HUES48 (cell line): ENCODE measurements around the gene NEIL3.

ENCODE experiments used
- H3K27ac ChIP-seq: one replicate; pipeline ENCODE4 v1.7.0; 2013; ENCODE audit warnings: low read depth, low read length, inconsistent platforms
- H3K27me3 ChIP-seq: 2 replicates; pipeline ENCODE4 v1.6.1; 2013; ENCODE audit warnings: mild to moderate bottlenecking, low read length; ENCODE audit not compliant: control insufficient read depth, insufficient read depth
- H3K36me3 ChIP-seq: 2 replicates; pipeline ENCODE4 v1.6.1; 2013; ENCODE audit warnings: low read length; ENCODE audit not compliant: control insufficient read depth, insufficient read depth
- H3K4me1 ChIP-seq: 2 replicates; pipeline ENCODE4 v1.6.1; 2013; ENCODE audit warnings: mild to moderate bottlenecking, low read length; ENCODE audit not compliant: control insufficient read depth, insufficient read depth
- H3K4me3 ChIP-seq: 2 replicates; pipeline ENCODE4 v1.5.1; 2013; ENCODE audit warnings: mild to moderate bottlenecking, low read depth, low read length
- H3K9ac ChIP-seq: 2 replicates; pipeline ENCODE4 v1.6.1; 2013; ENCODE audit warnings: mild to moderate bottlenecking, low read depth, low read length, moderate library complexity
- H3K9me3 ChIP-seq: 2 replicates; pipeline ENCODE4 v1.6.1; 2013; ENCODE audit warnings: low read length; ENCODE audit not compliant: control insufficient read depth, insufficient read depth

The NEIL3 gene

DNA sequence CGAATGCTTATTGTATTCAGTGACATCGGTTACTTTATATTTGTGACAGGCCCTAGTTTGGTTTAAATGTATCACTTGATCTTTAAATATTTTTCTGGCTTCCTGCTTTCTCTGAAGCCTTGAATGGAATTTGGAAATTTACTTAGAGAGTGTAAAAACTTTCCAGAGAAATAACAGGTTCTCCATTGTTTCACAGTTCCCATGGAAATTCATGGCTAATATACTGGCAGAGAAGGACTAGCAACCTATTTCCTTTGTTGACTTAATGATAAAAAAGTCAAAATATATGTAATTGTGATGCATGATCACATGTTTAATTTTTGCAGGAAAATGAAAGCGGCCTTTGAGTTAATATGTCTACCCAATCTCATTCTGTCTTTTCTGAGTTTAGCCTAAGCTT lies 13.2 kb downstream of the NEIL3 start:
- Histone ChIP-seq H3K36me3 (peaks cover 17% of the 10 kb centered on the region; the same call in 1 of the 2 replicates), H3K4me1 (no peaks in the 10 kb centered on the region), H3K9me3 (no peaks in the 10 kb centered on the region), H3K27ac (no peak overlapping the region), H3K4me3 (no peak overlapping the region), H3K9ac (no peak overlapping the region), H3K27me3 (no peaks in the 10 kb centered on the region)

DNA sequence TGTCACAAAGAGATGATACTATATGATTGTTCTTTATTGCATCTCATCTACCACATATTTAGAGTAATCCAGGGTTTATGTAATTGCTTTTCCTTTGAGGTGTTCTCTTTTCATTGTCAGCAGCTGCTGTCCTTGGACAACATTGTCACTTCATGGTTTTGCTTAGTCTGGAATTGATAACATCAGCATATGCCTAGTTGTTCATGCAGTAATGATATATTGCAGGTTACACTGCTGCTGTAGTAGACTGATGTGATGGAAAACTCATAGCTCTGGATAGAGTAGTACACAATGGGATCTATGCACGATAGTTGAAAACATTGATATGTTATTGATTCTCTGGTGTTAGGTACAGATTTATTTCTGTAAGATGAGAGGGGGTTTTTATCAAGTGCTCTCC lies 13.7 kb downstream of the NEIL3 start:
- H3K4me1 ChIP-seq = no peaks in the 10 kb centered on the region
- H3K36me3 ChIP-seq = peaks cover 20% of the 10 kb centered on the region; the same call in 1 of the 2 replicates
- H3K27ac ChIP-seq = no peak overlapping the region

DNA sequence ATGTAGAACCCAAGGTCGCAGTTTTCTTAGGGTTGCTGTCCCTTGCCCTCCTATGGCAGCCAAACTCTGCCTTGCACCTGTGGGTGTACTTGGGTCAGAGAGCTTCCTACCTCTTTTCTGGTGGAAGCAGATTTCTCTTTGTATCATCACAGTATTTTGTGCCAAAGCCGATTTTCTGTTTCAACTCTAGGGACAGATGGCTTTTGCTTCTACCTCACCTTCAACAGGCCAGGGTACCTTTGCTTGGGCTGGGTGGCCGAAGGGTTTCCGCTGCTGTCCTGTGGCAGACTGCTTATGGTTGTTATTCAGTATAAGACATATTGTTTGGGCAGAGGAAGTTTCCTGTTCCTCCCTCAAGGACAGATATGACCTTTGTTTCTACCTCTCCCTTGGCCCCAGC lies 22.4 kb downstream of the NEIL3 start:
- no peak overlapping the region for H3K27ac ChIP-seq
- H3K4me3 ChIP-seq = no peak overlapping the region
- H3K27me3 ChIP-seq = no peaks in the 10 kb centered on the region
- H3K9ac ChIP-seq = no peak overlapping the region
- H3K4me1 ChIP-seq = no peaks in the 10 kb centered on the region
- peaks cover 17% of the 10 kb centered on the region for H3K36me3 ChIP-seq
- 0 out of 2 replicates have a peak, but pooled peaks cover 5% of the 10 kb centered on the region for H3K9me3 ChIP-seq

More for the DNA sequence above, 13.7 kb downstream of the NEIL3 start:
- no peak overlapping the region for H3K4me3 ChIP-seq
- H3K27me3 ChIP-seq = no peaks in the 10 kb centered on the region
- H3K9ac ChIP-seq = no peak overlapping the region
- no peaks in the 10 kb centered on the region for H3K9me3 ChIP-seq

DNA sequence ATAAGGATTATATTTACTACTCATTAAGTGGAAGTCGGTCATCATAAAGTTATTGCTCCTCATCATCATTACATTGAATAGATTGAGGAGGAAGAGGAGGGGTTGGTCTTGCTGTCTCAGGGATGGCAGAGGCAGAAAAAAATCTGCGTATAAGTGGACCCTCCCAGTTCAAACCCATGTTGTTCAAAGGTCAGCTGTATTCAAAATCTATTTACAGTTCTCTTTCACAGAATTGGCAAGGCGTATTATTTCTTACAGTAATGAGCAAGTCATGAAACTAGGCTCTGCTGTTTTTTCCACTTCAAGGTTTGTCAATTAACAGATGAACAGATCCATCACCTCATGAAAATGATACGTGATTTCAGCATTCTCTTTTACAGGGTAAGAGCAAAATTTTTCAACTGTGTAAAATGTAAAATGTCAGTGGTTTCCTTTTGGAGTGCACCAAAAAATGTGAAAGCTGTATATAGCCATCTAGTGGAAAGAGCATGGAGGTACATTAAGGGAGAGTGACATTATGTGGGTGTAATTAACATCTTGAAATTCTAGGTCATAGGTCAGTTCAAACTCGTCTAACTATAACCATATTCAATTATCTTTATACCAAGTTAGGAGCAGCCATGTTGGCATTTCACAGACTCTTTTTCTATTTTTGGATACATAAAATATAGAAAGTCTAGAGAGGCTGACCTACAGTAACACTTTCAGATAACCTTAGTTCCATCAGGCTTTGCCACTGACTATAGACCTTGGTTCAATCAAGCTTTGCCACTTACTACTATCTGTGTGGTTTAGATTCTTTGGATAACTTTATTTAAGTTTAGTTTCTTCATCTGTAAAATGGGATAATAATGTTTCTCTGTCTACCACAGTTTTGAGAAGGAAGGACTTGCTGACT lies 30.1 kb downstream of the NEIL3 start:
- H3K27me3 ChIP-seq = no peaks in the 10 kb centered on the region
- H3K4me1 ChIP-seq = no peaks in the 10 kb centered on the region
- H3K4me3 ChIP-seq = no peak overlapping the region
- no peaks in the 10 kb centered on the region for H3K9me3 ChIP-seq
- no peak overlapping the region for H3K9ac ChIP-seq
- no peak overlapping the region for H3K27ac ChIP-seq
- peaks cover 24% of the 10 kb centered on the region for H3K36me3 ChIP-seq

DNA sequence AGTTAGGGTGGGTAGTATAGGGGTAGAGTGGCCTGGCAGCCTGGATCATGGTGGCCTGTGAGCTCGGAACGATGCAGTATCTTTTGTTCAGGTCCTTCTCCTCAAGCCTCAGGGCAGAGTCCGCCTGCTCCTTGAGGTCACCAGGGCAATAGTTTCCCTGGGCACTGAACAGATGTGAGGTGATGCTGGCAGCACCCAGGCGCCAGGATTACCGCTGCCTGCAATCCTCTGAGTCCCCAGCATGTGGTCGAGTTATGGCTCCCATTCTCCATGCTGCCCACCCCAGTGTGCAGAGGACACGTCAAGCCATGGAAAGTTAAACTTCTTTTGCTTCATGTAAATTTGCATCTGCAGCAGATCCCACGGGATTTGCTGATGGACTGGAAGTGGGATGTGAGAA lies 38.7 kb downstream of the NEIL3 start:
- Histone ChIP-seq H3K27ac (no peak overlapping the region), H3K36me3 (peaks cover 9% of the 10 kb centered on the region)

DNA sequence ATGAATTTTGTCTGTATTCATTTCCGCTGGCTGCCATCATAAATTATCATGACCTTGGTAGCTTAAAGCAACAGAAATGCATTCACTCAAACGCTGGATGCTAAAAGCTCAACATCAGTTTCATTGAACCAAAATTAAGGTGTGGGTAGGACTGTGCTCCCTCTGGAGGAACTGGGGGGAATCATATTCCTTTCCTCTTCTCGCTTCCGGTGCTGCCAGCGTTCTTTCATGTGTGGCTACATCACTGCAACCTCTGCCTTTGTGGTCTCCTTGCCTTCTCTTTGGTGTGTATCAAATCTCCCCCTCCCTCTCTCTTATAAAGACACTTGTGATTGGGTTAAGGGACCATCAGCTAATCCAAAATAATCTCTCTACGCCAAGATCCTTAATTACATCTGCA lies 39.5 kb downstream of the NEIL3 start:
- Histone ChIP-seq H3K9ac (no peak overlapping the region), H3K27me3 (no peaks in the 10 kb centered on the region), H3K4me1 (no peaks in the 10 kb centered on the region), H3K9me3 (no peaks in the 10 kb centered on the region), H3K27ac (no peak overlapping the region), H3K4me3 (no peak overlapping the region), H3K36me3 (peaks cover 12% of the 10 kb centered on the region)

More for the DNA sequence above, 38.7 kb downstream of the NEIL3 start:
- no peak overlapping the region for H3K4me3 ChIP-seq
- no peaks in the 10 kb centered on the region for H3K9me3 ChIP-seq
- H3K9ac ChIP-seq = no peak overlapping the region
- no peaks in the 10 kb centered on the region for H3K4me1 ChIP-seq
- no peaks in the 10 kb centered on the region for H3K27me3 ChIP-seq

DNA sequence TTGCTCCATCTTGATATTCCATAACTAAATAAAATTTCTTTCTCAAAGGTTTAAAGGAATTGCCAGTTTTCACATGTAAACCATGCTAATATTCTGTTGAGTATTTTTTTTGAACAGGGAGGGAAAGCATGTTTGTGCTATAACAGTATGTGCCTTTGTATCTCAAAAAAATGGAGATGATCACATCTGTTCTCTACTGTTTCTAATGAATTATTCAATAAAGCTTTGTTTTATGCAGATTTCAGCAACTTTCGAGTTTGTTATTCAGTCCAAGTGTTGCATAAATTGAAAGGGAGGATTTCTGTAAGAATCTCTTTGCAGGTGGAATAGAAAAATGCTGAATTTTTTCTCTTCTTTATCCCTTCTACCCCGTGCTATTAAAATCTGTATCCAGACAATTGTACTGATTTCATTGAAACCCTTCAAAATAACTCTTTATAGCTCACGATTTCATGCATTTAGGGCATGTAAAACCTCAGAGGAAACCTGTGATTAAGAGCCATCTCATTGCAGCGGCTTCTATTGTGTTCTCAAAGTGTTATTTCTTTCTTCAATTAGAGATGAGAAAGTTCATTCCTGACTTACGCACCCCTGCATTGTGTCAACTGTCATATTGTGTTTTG lies 42.1 kb downstream of the NEIL3 start:
- Histone ChIP-seq H3K36me3 (peaks cover 6% of the 10 kb centered on the region), H3K9ac (no peak overlapping the region), H3K27ac (no peak overlapping the region), H3K27me3 (no peaks in the 10 kb centered on the region), H3K4me3 (no peak overlapping the region), H3K4me1 (no peaks in the 10 kb centered on the region), H3K9me3 (no peaks in the 10 kb centered on the region)

DNA sequence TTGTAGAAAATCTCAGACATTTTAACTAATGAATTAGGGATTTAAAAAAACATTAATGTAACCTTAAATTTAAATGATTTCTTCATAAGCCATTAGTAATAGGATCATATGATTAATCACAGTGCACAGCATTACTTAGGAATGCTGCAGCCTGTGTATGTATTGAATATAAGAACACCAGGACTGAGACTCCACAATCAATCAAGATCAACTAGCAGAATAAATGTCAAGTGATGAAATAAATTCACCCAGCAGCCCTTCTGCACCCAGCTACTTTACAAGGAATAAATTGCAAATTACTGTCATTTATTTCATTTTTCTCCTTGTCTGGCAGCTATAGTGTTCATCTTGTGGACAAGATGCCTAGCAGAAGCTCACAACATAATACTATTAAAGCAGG lies 46.5 kb downstream of the NEIL3 start:
- no peak overlapping the region for H3K9ac ChIP-seq
- no peaks in the 10 kb centered on the region for H3K27me3 ChIP-seq
- no peaks in the 10 kb centered on the region for H3K4me1 ChIP-seq
- no peak overlapping the region for H3K4me3 ChIP-seq
- no peaks in the 10 kb centered on the region for H3K9me3 ChIP-seq
- no peak overlapping the region for H3K27ac ChIP-seq
- peaks cover 11% of the 10 kb centered on the region for H3K36me3 ChIP-seq

DNA sequence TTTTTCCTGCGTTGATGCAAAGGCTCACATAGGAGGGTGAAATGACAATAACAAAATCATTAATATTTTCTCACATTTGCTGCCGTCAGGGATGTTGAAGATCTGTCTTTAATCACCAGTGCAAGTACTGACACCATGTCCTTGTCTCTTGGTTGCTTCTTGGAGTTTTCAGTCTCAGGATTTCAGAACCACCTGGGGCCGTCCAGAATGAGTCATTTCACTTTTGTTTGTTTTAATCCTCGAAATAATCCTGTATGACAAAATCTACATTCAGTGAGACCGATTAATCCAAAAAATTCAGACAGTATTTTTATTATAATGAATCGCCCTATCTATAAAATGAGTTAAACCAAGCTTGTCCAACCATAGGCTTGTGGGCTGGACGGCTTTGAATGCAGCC lies 47.2 kb downstream of the NEIL3 start:
- no peak overlapping the region for H3K27ac ChIP-seq
- no peaks in the 10 kb centered on the region for H3K27me3 ChIP-seq
- peaks cover 11% of the 10 kb centered on the region for H3K36me3 ChIP-seq
- no peak overlapping the region for H3K4me3 ChIP-seq
- no peak overlapping the region for H3K9ac ChIP-seq
- no peaks in the 10 kb centered on the region for H3K4me1 ChIP-seq
- H3K9me3 ChIP-seq = no peaks in the 10 kb centered on the region

DNA sequence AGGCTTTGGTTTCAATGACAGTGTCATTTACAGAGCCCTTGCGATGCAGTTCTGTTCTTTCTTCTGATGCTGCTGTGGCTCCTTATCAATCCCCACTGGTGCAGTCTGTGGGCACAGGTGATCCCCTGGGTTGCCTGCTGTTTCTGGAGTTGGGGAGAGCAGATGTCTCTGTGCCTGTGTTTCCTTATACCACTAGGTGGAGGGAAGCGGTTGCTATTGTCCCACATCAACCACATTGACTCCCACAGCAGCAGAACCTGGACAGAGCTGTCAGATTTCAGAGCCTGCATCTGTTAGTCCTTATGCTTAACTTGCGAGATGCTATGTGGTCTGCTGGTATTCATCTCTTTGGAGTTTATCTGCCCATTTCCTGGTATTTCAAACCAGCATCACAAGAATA lies 57.7 kb downstream of the NEIL3 start:
- no peak overlapping the region for H3K27ac ChIP-seq
- H3K4me3 ChIP-seq = no peak overlapping the region
- no peaks in the 10 kb centered on the region for H3K9me3 ChIP-seq
- no peaks in the 10 kb centered on the region for H3K4me1 ChIP-seq
- H3K27me3 ChIP-seq = no peaks in the 10 kb centered on the region
- no peak overlapping the region for H3K9ac ChIP-seq
- peaks cover 5% of the 10 kb centered on the region; the same call in 1 of the 2 replicates for H3K36me3 ChIP-seq

DNA sequence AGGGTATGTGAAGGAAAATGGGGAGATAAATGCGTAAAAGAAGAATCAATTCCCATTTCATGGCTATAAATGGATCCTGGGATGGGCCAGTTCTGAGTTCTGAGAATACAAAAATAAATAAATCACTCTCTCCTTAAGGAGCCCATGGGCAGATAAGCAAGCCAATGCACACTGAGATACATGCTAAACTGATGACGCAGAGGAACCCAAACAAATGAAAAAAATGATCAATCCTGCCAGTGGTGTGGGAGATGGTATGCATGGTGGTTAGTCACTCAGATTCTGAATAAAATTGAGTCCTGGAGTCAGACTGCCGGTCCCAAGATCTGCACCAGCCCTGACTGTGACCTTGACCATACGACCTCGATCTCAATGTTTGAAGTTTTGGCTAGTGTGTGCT lies 59.7 kb downstream of the NEIL3 start:
- H3K36me3 ChIP-seq = no peaks in the 10 kb centered on the region
- no peak overlapping the region for H3K27ac ChIP-seq
- H3K9ac ChIP-seq = no peak overlapping the region
- H3K4me3 ChIP-seq = no peak overlapping the region
- no peaks in the 10 kb centered on the region for H3K4me1 ChIP-seq
- no peaks in the 10 kb centered on the region for H3K9me3 ChIP-seq
- no peaks in the 10 kb centered on the region for H3K27me3 ChIP-seq
